ENCODE data around the gene TIMP3. TPM values are rescaled to one million over a fixed set of nuclear protein-coding genes. Genes with fewer than 3 reads are reported as not detected.
"Not testable (repeated sequence)": the region's sequence is repeated elsewhere in the genome, so short reads cannot be mapped to it uniquely, and the experiment has no call there.

Gene TIMP3
- 19.6 and 41.0 TPM in 2 replicates for total RNA-seq (2014; rRNA removed)
- polyA plus RNA-seq (2012) = 11.9 TPM

GRCh38 chr22:32801537-32802236 is at the start of gene TIMP3:
TSS of gene TIMP3 (plus strand) at chr22:32801705. CDS start at chr22:32802002, 297 bp downstream.
- DNase-seq (ENCODE audit: low read depth) = peak; percentile 66

GRCh38 chr22:32752326-32752725 is 49.2 kb upstream of the TIMP3 start:
- peak; percentile 41 for DNase-seq (ENCODE audit: low read depth)

- peak; percentile 77 for DNase-seq (ENCODE audit: low read depth)
Measured at GRCh38 chr22:32752816-32753520, 48.5 kb upstream of the TIMP3 start.

GRCh38 chr22:32753591-32753990 is 47.9 kb upstream of the TIMP3 start:
- DNase-seq (ENCODE audit: low read depth) = no peak

- peak; percentile 52 for DNase-seq (ENCODE audit: low read depth)
Measured at GRCh38 chr22:32754413-32755041, 47.0 kb upstream of the TIMP3 start.

- not testable (repeated sequence) for DNase-seq (ENCODE audit: low read depth)
Measured at GRCh38 chr22:32757086-32757762, 44.3 kb upstream of the TIMP3 start.

GRCh38 chr22:32758866-32759385 is 42.6 kb upstream of the TIMP3 start:
- peak; percentile 22 for DNase-seq (ENCODE audit: low read depth)

GRCh38 chr22:32760396-32760795 is 41.1 kb upstream of the TIMP3 start:
- DNase-seq (ENCODE audit: low read depth) = no peak

- DNase-seq (ENCODE audit: low read depth) = peak; percentile 89
Measured at GRCh38 chr22:32760815-32761214, 40.7 kb upstream of the TIMP3 start.

- peak; percentile 93 for DNase-seq (ENCODE audit: low read depth)
Measured at GRCh38 chr22:32761251-32761903, 40.1 kb upstream of the TIMP3 start.

- peak; percentile 73 for DNase-seq (ENCODE audit: low read depth)
Measured at GRCh38 chr22:32764330-32765131, 37.0 kb upstream of the TIMP3 start.

- no peak for DNase-seq (ENCODE audit: low read depth)
Measured at GRCh38 chr22:32765132-32765618, 36.3 kb upstream of the TIMP3 start.

- DNase-seq (ENCODE audit: low read depth) = no peak
Measured at GRCh38 chr22:32771756-32772155, 29.7 kb upstream of the TIMP3 start.

GRCh38 chr22:32775957-32776356 is 25.5 kb upstream of the TIMP3 start:
- DNase-seq (ENCODE audit: low read depth) = peak; percentile 31

- DNase-seq (ENCODE audit: low read depth) = no peak
Measured at GRCh38 chr22:32776397-32776796, 25.1 kb upstream of the TIMP3 start.

GRCh38 chr22:32776802-32777201 is 24.7 kb upstream of the TIMP3 start:
- peak; percentile 73 for DNase-seq (ENCODE audit: low read depth)

GRCh38 chr22:32777987-32778386 is 23.5 kb upstream of the TIMP3 start:
- no peak for DNase-seq (ENCODE audit: low read depth)

GRCh38 chr22:32780726-32781310 is 20.7 kb upstream of the TIMP3 start:
- DNase-seq (ENCODE audit: low read depth) = no peak

- DNase-seq (ENCODE audit: low read depth) = no peak
Measured at GRCh38 chr22:32781695-32782094, 19.8 kb upstream of the TIMP3 start.
